Smooth muscle cell (in vitro differentiated cells): Measurements from ENCODE around the gene ZNF275. TPM values are rescaled to one million over a fixed set of nuclear protein-coding genes. Genes with fewer than 3 reads are reported as not detected.

Experiments
- DNase-seq: peaks from one replicate; lab custom pipeline; 2025; ENCODE audit not compliant: unreplicated experiment; lab: John Stamatoyannopoulos, UW
- H2AFZ ChIP-seq: fragments of 200-600 bp; sonication (generic); 2 replicates; pipeline ENCODE4 v1.6.0; 2016; ENCODE audit warnings: antibody characterized with exemption, low read depth, mild to moderate bottlenecking
- H3F3A ChIP-seq: fragments of 200-600 bp; sonication (generic); 2 replicates; pipeline ENCODE4 v1.6.0; 2017; ENCODE audit warnings: antibody characterized with exemption, low read depth
- H3K27ac ChIP-seq: fragments of 200-600 bp; sonication (generic); 2 replicates; pipeline ENCODE4 v1.5.1; 2016; ENCODE audit warnings: low read depth, mild to moderate bottlenecking
- H3K27me3 ChIP-seq: fragments of 200-600 bp; sonication (generic); 2 replicates; pipeline ENCODE4 v1.6.1; 2016; ENCODE audit warnings: low read depth, mild to moderate bottlenecking
- H3K36me3 ChIP-seq: fragments of 200-600 bp; sonication (generic); 2 replicates; pipeline ENCODE4 v1.5.1; 2016; ENCODE audit warnings: low read depth
- H3K4me1 ChIP-seq: fragments of 200-600 bp; sonication (generic); 2 replicates; pipeline ENCODE4 v1.5.1; 2016; ENCODE audit warnings: low read depth
- H3K4me2 ChIP-seq: fragments of 200-600 bp; sonication (generic); 2 replicates; pipeline ENCODE4 v1.6.0; 2016; ENCODE audit warnings: mild to moderate bottlenecking
- H3K4me3 ChIP-seq: fragments of 200-600 bp; sonication (generic); 2 replicates; pipeline ENCODE4 v1.5.1; 2016; ENCODE audit warnings: mild to moderate bottlenecking
- H3K79me2 ChIP-seq: fragments of 200-600 bp; sonication (generic); 2 replicates; pipeline ENCODE4 v1.6.0; 2016; ENCODE audit warnings: low read depth, mild to moderate bottlenecking
- H3K9ac ChIP-seq: fragments of 200-600 bp; sonication (generic); 2 replicates; pipeline ENCODE4 v1.6.0; 2016; ENCODE audit warnings: low read depth
- H3K9me3 ChIP-seq: fragments of 200-600 bp; sonication (generic); replicated peaks from 2 replicates; pipeline ENCODE4 v1.5.1; 2016; ENCODE audit warnings: low read depth
- H4K20me1 ChIP-seq: fragments of 200-600 bp; sonication (generic); 2 replicates; pipeline ENCODE4 v1.6.0; 2016; ENCODE audit warnings: low read depth
- WGBS: methylation state at CpG from one replicate; pipeline ENCODE4 v1.1.7; 2016; ENCODE audit warnings: low lambda C conversion rate; 5-methylcytosine and 5-hydroxymethylcytosine counted together
- polyA plus RNA-seq: library from polyadenylated mRNA; unstranded; fragments of >200 nt; fragmentation: Nextera tagmentation; extraction: Ambion mirVana; gene quantifications from 2 replicates; pipeline ENCODE4 v1.2.1, GENCODE V29; 2016
- total RNA-seq: library from RNA; depleted of rRNA; stranded (reverse); fragments of >200 nt; gene quantifications from 2 replicates; pipeline ENCODE4 v1.2.3, GENCODE V29; 2014
- TF ChIP-seq, protein P1 (sequence below): fragments of 200-600 bp; sonication (generic); IDR thresholded peaks from 2 replicates; pipeline ENCODE4 v1.5.1; 2017; ENCODE audit warnings: borderline replicate concordance, mild to moderate bottlenecking, antibody characterized with exemption; ENCODE audit not compliant: insufficient read depth, poor library complexity, severe bottlenecking

Gene ZNF275
- total and polyA plus RNA-seq, 2 experiments from 2014 or later: 9.7 to 17.8 TPM

DNA sequence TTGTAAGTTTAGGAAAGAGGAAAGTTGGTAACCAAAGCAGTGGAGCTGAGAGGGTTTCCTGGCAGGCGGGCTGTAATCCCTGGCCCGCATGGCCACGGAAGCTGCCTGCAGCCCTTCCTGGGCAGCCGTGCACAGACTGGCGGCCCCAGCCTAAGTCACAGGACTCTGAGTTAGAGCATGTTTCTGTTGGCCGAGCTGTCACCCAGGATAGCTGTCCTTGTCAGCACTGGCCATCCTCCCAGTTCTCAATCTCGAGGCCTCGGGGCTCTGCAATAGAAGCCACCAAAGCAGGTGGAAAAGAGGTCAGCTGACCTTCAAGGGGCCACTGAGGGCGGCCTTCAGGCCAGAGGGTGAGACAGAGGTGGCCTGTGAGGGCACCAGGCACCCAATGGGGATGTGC lies 46.7 kb downstream of the ZNF275 start:
- Histone ChIP-seq H4K20me1 (no peaks in the 10 kb centered on the region), H3F3A (no peaks in the 10 kb centered on the region), H2AFZ (no peak overlapping the region), H3K4me1 (no peaks in the 10 kb centered on the region), H3K4me2 (no peak overlapping the region), H3K27me3 (no peaks in the 10 kb centered on the region), H3K4me3 (no peak overlapping the region), H3K9ac (no peak overlapping the region), H3K36me3 (no peaks in the 10 kb centered on the region), H3K9me3 (no peaks in the 10 kb centered on the region), H3K27ac (no peak overlapping the region), H3K79me2 (no peaks in the 10 kb centered on the region)
- WGBS: 81% methylated on average over 9 of the region's 9 CpGs
- TF ChIP-seq, protein P1, sequence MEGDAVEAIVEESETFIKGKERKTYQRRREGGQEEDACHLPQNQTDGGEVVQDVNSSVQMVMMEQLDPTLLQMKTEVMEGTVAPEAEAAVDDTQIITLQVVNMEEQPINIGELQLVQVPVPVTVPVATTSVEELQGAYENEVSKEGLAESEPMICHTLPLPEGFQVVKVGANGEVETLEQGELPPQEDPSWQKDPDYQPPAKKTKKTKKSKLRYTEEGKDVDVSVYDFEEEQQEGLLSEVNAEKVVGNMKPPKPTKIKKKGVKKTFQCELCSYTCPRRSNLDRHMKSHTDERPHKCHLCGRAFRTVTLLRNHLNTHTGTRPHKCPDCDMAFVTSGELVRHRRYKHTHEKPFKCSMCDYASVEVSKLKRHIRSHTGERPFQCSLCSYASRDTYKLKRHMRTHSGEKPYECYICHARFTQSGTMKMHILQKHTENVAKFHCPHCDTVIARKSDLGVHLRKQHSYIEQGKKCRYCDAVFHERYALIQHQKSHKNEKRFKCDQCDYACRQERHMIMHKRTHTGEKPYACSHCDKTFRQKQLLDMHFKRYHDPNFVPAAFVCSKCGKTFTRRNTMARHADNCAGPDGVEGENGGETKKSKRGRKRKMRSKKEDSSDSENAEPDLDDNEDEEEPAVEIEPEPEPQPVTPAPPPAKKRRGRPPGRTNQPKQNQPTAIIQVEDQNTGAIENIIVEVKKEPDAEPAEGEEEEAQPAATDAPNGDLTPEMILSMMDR: no peak
- no peak for DNase-seq

DNA sequence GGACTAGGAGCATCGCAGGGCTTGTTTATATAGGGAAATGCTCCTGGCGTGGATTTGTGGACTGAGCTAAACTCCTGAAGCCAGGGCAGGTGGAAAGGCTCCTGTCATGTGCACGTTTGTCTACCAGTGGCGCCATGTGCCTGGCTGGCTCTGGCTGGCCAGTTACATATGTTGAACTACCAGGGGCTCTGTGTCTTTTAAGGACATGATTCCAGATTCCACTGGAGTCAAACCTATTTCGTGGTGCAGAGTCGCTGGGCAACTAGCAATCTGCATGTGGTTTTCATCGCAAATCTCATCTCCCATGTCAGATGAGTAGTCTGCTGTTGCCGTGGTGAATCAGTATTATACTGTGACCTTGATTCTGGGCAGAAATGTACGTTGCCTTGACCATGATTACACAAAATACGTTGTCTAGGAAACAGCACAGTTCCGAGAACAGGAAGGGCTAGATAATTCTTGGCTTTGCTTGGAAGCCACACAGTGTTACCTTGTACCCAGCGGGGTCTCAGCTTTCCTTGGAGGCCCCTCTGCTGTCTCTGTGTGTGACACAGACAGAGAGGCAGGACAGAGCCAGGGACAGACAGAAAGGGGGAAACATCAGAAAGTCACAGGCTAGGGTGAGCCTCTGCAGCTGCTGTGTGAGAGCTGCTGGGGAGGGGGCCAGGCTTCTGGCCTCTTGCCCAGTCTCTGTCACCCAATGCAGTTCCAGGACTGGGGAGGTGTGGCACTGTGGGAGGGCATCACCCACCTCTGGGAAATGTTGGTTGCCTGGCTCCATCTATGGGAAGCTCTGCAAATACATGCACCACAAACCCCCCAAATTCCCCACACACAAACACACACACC lies 48.0 kb downstream of the ZNF275 start:
- WGBS: 59% methylated on average over 12 of the region's 12 CpGs
- no peaks in the 10 kb centered on the region for H3K9me3 ChIP-seq
- H3K4me3 ChIP-seq: no peak overlapping the region
- no peaks in the 10 kb centered on the region for H3F3A ChIP-seq
- H3K79me2 ChIP-seq: no peaks in the 10 kb centered on the region
- H3K4me2 ChIP-seq: peak overlapping the region; percentile 57
- peak overlapping the region; percentile 82 for H3K9ac ChIP-seq
- H3K27me3 ChIP-seq: no peaks in the 10 kb centered on the region
- peak; percentile 16 for DNase-seq
- no peak overlapping the region for H2AFZ ChIP-seq
- peak overlapping the region; percentile 95 for H3K27ac ChIP-seq
- no peaks in the 10 kb centered on the region for H3K4me1 ChIP-seq
- H3K36me3 ChIP-seq: no peaks in the 10 kb centered on the region
- no peaks in the 10 kb centered on the region for H4K20me1 ChIP-seq
- TF ChIP-seq, protein P1: no peak

DNA sequence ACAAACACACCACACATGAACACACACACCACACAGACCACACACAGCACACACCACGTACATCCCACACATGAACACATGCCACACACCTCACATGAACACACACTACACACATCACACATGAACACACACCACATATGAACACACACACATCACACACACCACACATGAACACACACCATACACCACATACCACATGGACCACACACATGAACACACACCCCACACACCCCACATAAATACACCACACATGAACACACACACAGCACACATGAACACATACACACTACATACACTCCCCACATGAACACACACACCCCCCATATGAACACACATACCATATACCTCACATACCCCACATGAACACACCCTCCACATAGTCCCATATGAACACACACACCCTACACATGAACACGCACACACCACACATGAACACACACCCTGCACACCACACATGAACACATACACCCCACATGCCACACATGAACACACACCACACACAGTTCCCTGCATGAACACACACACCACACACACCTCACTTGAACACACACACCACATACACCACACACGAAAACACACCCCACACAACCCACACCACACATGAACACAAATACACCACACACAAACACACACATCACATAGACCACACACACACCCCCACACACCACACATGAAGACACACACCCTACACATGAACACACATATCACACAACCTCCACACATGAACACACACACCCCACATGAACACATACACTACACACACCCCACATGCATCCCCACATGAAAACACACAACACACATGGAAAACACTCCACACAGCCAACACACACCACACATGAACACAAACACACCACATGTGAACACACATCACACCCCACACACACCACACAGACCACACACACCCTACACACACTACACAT lies 48.9 kb downstream of the ZNF275 start:
- H3K79me2 ChIP-seq: no peaks in the 10 kb centered on the region
- no peak for DNase-seq
- H3K27me3 ChIP-seq: no peaks in the 10 kb centered on the region
- no peak overlapping the region for H3K4me2 ChIP-seq
- H3K36me3 ChIP-seq: no peaks in the 10 kb centered on the region
- 83% methylated on average over 2 of the region's 3 CpGs for WGBS
- no peaks in the 10 kb centered on the region for H3F3A ChIP-seq
- peak overlapping the region; percentile 95 for H3K27ac ChIP-seq
- no peak overlapping the region for H3K4me3 ChIP-seq
- H3K9ac ChIP-seq: no peak overlapping the region
- no peaks in the 10 kb centered on the region for H4K20me1 ChIP-seq
- H3K4me1 ChIP-seq: no peaks in the 10 kb centered on the region
- no peaks in the 10 kb centered on the region for H3K9me3 ChIP-seq
- TF ChIP-seq, protein P1: no peak
- H2AFZ ChIP-seq: no peak overlapping the region
